ENCODE measurements around the gene YLPM1.

Gene YLPM1

DNA sequence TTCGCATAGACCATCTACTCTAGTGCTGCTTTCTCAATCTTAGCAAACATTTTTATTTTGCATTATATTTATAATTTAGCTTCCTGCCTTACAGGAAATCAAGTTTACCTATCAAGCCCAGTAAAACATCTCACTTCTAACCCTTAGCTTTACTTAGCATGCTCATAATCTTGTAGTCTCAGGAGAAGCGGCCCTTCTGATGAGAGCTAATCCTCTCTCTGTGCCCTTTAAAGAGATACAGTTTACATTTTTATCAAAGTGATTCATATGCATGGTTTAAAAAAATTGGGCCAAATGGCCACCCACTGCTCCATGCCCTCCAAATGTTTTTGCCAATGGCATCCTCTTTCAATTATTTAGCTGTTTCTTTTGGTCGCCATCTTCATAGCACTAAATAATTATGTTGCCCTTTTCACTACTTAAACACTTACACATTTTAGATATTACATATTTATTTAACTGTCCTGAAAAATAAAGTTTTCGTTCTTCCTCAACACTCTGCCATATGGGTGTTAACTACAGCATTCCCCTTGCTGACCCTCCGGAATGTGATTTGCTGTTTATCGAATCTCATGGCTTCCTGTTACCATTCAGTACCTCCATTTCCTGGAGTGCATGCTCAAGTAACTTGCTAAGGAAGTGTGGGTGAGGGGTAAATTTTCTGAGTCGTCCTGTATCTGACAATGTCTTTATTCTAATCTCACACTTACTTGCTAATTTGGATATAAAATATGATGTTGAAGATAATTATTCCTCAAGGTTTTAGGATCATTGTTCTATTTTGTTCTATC lies 29.3 kb downstream of the YLPM1 start:
- no peak for DNase-seq (ENCODE audit: extremely low read depth in 1 of 2, low read depth in 1 of 2)

GRCh38 chr14:74793506-74794155 lies 30.5 kb downstream of the YLPM1 start:
- DNase-seq (ENCODE audit: extremely low read depth in 1 of 2, low read depth in 1 of 2), result no peak

- no peak for DNase-seq (ENCODE audit: extremely low read depth in 1 of 2, low read depth in 1 of 2)
Measured at GRCh38 chr14:74794947-74795346, 31.8 kb downstream of the YLPM1 start.

DNA sequence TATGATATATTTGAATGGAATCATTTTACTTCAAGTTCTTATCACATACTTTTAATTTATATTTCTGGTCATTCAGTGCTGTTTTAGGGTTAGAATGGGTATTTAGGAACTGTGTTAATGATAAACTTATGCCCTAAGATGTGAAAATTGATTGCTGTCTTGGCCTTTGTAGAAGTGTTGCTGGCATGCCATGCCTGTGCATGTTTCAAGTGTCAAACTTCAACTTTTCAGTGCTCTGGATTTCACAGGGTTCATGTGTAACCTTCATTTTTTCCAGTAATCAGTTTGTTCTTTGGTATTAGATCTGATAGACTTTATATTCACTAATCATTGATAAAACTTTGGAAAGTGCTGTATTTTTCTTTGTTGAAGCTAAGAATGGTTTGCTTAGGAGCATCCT lies 36.6 kb downstream of the YLPM1 start:
- DNase-seq (ENCODE audit: extremely low read depth in 1 of 2, low read depth in 1 of 2), result no peak

GRCh38 chr14:74800780-74801179 lies 37.7 kb downstream of the YLPM1 start:
- no peak for DNase-seq (ENCODE audit: extremely low read depth in 1 of 2, low read depth in 1 of 2)

- DNase-seq (ENCODE audit: extremely low read depth in 1 of 2, low read depth in 1 of 2), result no peak
Measured at GRCh38 chr14:74801396-74801795, 38.3 kb downstream of the YLPM1 start.

GRCh38 chr14:74804219-74804825 lies 41.2 kb downstream of the YLPM1 start:
- no peak for DNase-seq (ENCODE audit: extremely low read depth in 1 of 2, low read depth in 1 of 2)

DNA sequence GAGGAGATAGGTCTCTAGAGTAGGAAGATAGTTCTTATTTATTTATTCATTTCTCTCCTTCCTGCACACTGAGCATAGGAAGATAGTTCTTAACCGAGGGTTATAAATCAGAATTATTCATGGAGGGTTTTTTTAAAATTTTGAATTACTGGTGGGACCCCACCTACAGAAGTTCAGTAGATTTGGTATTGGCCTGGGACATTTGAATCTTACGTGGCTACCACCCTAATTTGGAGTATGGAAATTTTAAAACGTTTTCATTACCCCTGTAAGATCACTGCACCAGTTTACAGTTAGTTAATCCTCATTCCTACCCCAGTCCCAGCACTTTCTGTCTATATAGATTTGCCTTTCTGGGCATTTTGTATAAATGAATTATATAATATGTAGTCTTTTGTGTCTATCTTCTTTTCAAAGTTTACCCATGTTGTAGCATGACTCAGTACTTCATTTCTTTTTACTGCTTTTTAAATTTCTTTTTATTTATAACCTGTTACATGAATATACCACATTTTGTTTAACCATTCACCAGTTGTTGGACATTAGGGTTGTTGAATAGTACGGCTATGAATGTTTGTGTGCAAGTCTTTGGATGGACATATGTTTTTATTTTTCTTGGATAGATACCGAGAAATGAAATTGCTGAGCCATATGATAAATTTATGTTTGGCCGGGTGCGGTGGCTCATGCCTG lies 44.9 kb downstream of the YLPM1 start:
- DNase-seq (ENCODE audit: extremely low read depth in 1 of 2, low read depth in 1 of 2), result no peak

GRCh38 chr14:74816124-74816523 lies 53.0 kb downstream of the YLPM1 start:
- DNase-seq (ENCODE audit: extremely low read depth in 1 of 2, low read depth in 1 of 2), result no peak

GRCh38 chr14:74820288-74820687 lies 57.2 kb downstream of the YLPM1 start:
- no peak for DNase-seq (ENCODE audit: extremely low read depth in 1 of 2, low read depth in 1 of 2)

GRCh38 chr14:74821267-74821915 lies 58.3 kb downstream of the YLPM1 start:
- no peak for DNase-seq (ENCODE audit: extremely low read depth in 1 of 2, low read depth in 1 of 2)

GRCh38 chr14:74824997-74825396 lies 61.9 kb downstream of the YLPM1 start:
- DNase-seq (ENCODE audit: extremely low read depth in 1 of 2, low read depth in 1 of 2), result no peak

DNA sequence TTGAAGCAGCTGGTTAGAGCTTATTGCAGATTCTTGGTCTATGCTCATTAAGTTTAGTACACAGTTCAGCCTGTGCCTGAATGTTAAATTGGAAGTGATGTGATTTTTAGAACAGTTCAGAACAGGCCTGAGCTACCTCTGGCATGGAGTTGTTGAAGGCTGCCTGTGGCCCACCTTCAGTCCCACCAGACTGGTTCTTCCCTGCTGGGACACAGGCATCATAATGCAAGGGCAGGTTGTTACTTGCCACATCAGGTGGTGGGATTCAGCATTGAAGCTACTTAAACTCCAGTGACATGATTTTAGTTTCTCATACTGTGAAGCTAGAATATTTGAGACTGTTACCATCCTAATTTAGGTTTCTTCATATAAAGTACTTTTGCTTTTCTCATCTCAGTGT lies 63.5 kb downstream of the YLPM1 start:
- no peak for DNase-seq (ENCODE audit: extremely low read depth in 1 of 2, low read depth in 1 of 2)

DNA sequence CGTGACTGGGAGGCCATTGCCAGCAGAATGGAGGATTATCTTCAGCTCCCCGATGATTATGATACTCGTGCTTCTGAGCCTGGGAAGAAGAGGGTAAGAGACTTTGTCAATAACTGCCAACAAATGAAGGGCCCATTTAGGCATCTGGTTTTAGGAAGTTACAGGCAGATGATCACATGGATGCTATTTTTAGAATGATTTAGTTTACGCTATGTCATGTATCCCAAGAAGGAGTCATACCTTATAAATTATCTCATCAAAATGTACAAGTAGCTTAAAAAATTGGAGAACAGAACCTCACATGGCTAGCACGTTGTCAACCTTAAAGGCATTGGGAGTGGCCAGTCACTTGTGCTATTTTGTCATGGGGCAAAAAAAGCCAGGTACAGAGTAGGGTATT lies 66.1 kb downstream of the YLPM1 start:
- DNase-seq (ENCODE audit: extremely low read depth in 1 of 2, low read depth in 1 of 2), result no peak

DNA sequence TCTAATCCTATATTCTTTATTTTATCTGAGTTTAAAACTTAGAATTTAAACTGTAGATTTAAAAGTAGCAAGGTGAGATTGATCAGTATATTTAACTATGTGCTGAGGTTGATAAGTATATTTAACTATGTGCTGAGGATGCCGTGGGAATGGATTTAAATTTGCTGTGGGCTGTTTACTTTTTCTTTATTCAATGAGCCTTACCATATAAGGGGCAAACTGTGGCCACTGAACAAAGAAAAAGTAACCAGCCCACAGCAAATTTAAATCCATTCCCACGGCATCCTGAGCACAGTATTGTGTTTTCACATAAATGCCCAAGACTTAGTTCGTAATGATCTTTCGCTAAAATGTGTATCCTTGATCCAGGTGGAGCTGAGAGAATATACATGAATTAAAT lies 69.7 kb downstream of the YLPM1 start:
- DNase-seq (ENCODE audit: extremely low read depth in 1 of 2, low read depth in 1 of 2), result no peak

GRCh38 chr14:74834692-74835392 lies 71.7 kb downstream of the YLPM1 start:
- DNase-seq (ENCODE audit: extremely low read depth in 1 of 2, low read depth in 1 of 2), result no peak

DNA sequence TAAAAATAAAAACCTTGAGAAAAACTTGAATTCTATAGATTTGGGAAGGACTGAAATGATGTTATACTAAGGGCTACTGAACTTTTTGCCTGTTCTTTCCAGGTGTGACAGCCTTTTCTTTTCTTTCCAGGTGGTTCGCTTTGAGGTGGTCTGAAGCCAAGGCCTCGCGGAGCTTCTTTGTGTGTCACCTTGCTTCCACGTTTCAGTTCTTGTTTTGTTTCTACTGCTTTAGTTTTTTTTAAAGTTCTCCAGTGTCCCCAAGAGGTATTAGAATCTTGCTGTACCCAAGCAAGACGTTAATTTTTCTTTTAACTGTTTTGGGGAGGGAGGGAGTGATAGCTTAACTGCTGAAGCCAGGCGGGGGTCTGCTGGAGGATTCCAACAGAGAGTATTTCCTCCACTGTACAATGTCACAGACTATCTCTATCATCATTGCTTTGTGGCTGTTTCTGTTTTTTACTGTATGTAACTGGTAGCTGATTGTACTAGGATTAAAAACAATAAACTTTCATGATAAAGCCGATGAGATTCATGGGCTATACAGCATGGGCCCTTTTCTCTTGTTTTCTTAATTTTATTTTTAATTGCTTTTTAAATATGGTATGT lies 72.6 kb downstream of the YLPM1 start:
- DNase-seq (ENCODE audit: extremely low read depth in 1 of 2, low read depth in 1 of 2), result no peak

DNA sequence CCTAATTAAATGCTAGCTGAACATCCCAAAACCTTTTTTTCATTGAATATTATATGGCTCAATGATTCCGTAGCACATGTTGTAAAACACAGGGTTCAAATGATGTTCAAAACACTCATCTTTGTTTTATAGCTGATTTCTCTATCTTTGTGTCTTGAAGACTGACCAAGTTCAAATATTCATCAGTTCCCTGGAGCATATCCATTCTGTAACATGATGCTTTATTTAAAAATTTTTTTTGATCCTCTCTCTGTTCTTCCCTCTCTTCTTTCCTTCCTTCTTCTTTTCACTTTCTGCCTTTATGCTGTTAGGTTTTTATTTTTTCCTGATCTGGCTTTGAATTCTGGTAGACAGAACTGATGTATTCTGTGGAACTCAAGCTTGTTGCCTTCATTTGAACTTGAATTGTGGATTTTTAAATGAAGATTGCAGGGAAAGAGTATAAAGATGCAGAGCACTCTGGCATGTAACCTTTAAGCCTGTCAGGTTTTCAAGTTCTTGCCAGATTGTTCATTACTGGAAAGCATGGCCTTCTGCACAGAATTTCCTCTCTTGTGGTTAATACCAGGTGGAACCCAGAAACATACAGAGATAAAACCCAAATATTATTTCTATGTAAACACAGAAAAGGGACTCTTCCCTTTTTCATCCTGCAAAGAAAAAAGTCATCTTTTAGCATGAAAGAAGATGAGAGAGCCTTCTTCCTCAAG lies 73.3 kb downstream of the YLPM1 start:
- no peak for DNase-seq (ENCODE audit: extremely low read depth in 1 of 2, low read depth in 1 of 2)

DNA sequence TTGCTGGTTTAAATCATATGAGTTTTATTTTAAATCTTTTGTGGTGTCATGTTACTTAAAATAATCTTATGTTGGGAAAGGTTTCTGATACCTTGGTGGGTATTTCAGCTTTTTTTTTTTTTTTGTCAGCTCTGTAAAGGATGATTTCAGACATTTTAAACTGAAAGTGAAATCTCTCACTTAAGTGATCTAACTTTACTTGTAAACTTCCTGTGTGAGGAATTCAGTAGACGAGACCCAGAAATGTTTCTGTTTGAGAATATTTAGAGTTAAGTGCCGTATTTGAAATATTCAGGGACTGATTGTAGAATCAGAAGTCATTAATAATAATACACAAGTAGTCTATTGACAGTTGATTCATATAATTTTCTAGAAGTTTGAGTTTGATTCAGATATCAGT lies 75.0 kb downstream of the YLPM1 start:
- DNase-seq (ENCODE audit: extremely low read depth in 1 of 2, low read depth in 1 of 2), result no peak

All from stimulated activated CD8-positive, alpha-beta memory T cell treated with anti-CD3 and anti-CD28 coated beads, Interleukin-7, amount 100 ng/mL, for 48 hours (primary cell).